Measurements from ENCODE around the gene PCLO.
"Not testable (repeated sequence)": the region's sequence is repeated elsewhere in the genome, so short reads cannot be mapped to it uniquely, and the experiment has no call there.

PCLO gene

DNA sequence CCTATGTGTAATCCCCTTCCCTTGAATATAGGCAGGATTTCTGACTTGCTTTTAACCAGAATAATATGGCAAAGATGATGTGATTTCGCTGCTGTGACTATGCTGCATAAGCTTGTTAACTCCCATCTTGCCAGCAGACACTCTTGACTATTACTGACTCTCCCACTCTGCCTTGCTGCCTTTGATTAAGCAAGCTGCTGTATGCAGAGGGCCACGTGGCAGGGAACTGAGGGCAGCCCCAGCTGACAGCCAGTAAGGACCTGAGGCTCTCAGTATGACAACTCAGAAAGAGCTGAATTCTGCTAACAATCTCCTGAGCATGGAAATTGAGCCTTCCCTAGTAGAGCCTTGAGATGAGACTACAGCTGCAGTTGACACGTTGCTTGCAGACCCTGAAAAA is 439.7 kb downstream of the PCLO start:
- DNase-seq, result no peak

DNA sequence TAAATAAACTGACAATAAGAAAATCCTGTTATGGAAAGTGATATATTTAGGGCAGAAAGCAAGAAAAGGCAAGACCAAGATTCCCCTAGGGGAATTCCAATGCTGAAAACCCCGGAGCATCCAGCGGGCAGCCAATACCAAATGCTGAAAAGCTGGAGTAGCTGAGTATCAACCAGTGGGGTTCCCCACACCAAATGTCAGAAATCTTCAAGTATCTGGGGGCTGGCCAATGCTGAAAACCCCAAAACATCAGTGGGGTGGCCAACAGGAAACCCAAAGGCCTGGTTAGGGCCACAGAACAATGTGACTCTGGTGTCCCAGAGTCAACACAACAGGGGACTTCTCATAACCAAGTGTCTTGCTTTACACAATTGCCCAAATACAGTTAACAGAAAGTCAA is 447.3 kb downstream of the PCLO start:
- DNase-seq, result peak in 2 of 3 donors; percentile 41 to 48

DNA sequence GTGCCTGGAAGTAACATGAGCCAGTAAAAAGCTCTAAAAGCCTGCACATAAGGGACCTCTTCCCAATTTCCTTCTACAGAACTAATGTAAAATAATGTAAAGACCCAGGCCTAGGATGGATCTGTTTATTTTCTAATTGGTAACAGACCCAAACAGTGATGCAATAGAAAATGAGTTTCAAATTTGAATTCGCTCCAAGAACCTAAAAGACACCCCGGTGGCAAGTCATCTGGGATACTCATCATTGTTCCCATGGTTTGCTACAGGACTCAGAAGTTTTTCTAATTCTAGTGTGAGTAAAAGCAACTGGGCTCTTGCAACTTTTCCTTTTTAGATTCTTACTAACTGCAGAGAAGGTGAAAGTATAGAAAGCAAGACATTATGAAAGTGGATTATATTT is 447.8 kb downstream of the PCLO start:
- DNase-seq, result no peak

- no peak for DNase-seq
Observed at GRCh38 chr7:82713506-82713905, 449.2 kb downstream of the PCLO start.

DNA sequence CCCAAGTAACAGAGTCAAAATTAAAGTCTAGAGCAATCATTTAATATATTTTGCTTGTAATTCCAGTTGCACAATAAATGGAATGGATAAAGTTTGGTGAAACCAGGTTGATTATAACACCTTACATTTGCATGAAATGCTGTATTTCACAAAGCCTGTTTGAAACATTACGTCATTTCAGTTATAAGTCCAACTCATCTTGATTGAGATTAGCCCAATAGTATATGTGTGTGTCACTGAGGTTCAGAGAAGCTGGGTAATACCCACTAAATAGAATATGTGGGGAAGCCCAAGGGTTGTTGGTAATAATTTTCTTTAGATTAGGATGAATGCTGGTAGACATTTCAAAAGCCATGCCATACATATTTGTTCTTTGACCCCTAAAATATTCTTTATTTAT is 456.3 kb downstream of the PCLO start:
- DNase-seq, result not testable (repeated sequence)

- DNase-seq, result no peak
Observed at GRCh38 chr7:82705517-82706260, 457.0 kb downstream of the PCLO start.

- no peak for DNase-seq
Observed at GRCh38 chr7:82704121-82704520, 458.6 kb downstream of the PCLO start.
